ENCODE results near the gene HEY2. TPM values are rescaled to one million over a fixed set of nuclear protein-coding genes. Genes with fewer than 3 reads are reported as not detected.

The HEY2 gene
- total and polyA plus RNA-seq, 10 of the 15 experiments (the other 5 are each of a cell fraction or from before 2014, with no cell fraction given) = 0.01 to 0.32 (median 0.08) TPM; not detected in 4

DNA sequence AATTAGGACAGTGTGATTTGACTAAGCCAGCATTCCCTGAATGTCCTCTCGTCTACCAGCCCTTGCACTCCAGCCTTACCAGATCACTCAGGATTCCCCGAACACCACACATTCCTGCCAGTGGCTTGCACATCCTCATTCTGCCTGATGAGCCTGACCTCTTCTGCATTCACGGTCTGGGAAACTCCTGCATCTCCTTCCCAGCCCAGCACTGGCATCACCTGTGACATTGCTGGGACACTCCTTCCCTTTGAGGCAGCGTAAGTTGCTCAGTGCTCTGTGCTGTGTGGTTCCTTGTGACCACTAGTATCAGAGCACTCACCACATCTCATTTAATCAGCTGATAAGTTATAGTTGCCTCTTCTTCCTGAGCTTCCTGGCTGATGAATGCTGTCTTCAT lies 58.6 kb downstream of the HEY2 start (continued):
- TF ChIP-seq EP300 (IDR thresholded peaks at IDR 0.05; ENCODE audit: borderline replicate concordance in 1 of 2, control insufficient read depth in 1 of 2, low read depth in 2 of 2, low read length in 2 of 2) (no peak), MEF2A (IDR thresholded peaks at IDR 0.05; ENCODE audit: insufficient read depth, low read depth, low read length) (no peak), ZZZ3 (IDR thresholded peaks at IDR 0.05; ENCODE audit: control insufficient read depth, insufficient read length, low read depth) (no peak), NFYB (IDR thresholded peaks at IDR 0.05; ENCODE audit: insufficient read depth, low read depth, low read length) (no peak), TBL1XR1 (IDR thresholded peaks at IDR 0.05; ENCODE audit: low read depth, low read length) (no peak), BCL11A (IDR thresholded peaks at IDR 0.05; ENCODE audit: low read depth, low read length) (0 out of 2 replicates have a peak, but pooled peaks have one; percentile 13), EED (IDR thresholded peaks at IDR 0.05; ENCODE audit: low read depth) (peak; percentile 77), FOXM1 (IDR thresholded peaks at IDR 0.05; ENCODE audit: low read depth, low read length) (no peak), CBFB (IDR thresholded peaks at IDR 0.05; ENCODE audit: low read depth) (no peak), CBX3 (IDR thresholded peaks at IDR 0.05; ENCODE audit: borderline replicate concordance, low read depth) (no peak), ZNF207 (IDR thresholded peaks at IDR 0.05; ENCODE audit: borderline replicate concordance) (no peak), MTA2 (IDR thresholded peaks at IDR 0.05; ENCODE audit: low read depth) (0 out of 2 replicates have a peak, but pooled peaks have one; percentile 31)
- TF ChIP-seq, protein P1, sequence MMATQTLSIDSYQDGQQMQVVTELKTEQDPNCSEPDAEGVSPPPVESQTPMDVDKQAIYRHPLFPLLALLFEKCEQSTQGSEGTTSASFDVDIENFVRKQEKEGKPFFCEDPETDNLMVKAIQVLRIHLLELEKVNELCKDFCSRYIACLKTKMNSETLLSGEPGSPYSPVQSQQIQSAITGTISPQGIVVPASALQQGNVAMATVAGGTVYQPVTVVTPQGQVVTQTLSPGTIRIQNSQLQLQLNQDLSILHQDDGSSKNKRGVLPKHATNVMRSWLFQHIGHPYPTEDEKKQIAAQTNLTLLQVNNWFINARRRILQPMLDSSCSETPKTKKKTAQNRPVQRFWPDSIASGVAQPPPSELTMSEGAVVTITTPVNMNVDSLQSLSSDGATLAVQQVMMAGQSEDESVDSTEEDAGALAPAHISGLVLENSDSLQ (IDR thresholded peaks at IDR 0.05) = no peak
- TF ChIP-seq, protein P2, sequence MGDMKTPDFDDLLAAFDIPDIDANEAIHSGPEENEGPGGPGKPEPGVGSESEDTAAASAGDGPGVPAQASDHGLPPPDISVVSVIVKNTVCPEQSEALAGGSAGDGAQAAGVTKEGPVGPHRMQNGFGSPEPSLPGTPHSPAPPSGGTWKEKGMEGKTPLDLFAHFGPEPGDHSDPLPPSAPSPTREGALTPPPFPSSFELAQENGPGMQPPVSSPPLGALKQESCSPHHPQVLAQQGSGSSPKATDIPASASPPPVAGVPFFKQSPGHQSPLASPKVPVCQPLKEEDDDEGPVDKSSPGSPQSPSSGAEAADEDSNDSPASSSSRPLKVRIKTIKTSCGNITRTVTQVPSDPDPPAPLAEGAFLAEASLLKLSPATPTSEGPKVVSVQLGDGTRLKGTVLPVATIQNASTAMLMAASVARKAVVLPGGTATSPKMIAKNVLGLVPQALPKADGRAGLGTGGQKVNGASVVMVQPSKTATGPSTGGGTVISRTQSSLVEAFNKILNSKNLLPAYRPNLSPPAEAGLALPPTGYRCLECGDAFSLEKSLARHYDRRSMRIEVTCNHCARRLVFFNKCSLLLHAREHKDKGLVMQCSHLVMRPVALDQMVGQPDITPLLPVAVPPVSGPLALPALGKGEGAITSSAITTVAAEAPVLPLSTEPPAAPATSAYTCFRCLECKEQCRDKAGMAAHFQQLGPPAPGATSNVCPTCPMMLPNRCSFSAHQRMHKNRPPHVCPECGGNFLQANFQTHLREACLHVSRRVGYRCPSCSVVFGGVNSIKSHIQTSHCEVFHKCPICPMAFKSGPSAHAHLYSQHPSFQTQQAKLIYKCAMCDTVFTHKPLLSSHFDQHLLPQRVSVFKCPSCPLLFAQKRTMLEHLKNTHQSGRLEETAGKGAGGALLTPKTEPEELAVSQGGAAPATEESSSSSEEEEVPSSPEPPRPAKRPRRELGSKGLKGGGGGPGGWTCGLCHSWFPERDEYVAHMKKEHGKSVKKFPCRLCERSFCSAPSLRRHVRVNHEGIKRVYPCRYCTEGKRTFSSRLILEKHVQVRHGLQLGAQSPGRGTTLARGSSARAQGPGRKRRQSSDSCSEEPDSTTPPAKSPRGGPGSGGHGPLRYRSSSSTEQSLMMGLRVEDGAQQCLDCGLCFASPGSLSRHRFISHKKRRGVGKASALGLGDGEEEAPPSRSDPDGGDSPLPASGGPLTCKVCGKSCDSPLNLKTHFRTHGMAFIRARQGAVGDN (IDR thresholded peaks at IDR 0.05) = no peak
- TF ChIP-seq, protein P3, sequence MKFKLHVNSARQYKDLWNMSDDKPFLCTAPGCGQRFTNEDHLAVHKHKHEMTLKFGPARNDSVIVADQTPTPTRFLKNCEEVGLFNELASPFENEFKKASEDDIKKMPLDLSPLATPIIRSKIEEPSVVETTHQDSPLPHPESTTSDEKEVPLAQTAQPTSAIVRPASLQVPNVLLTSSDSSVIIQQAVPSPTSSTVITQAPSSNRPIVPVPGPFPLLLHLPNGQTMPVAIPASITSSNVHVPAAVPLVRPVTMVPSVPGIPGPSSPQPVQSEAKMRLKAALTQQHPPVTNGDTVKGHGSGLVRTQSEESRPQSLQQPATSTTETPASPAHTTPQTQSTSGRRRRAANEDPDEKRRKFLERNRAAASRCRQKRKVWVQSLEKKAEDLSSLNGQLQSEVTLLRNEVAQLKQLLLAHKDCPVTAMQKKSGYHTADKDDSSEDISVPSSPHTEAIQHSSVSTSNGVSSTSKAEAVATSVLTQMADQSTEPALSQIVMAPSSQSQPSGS (IDR thresholded peaks at IDR 0.05; ENCODE audit: low read length) = no peak
